SJSA1 (cell line): Measurements from ENCODE around the gene TNFAIP8L2. TPM values are rescaled to one million over a fixed set of nuclear protein-coding genes. Genes with fewer than 3 reads are reported as not detected.

Source experiments
- DNase-seq, 2 experiments: peaks; one replicate each; pipeline ENCODE4 v3.0.0-alpha.2; 2015 to 2020; ENCODE audit warnings: low spot score in 2 of 2, low read depth in 1 of 2
- H3K27ac ChIP-seq: fragments of 250-450 bp; sonication (Bioruptor Pico); 2 replicates; pipeline ENCODE4 v1.5.1; 2020; ENCODE audit warnings: mild to moderate bottlenecking, moderate library complexity
- H3K27me3 ChIP-seq: fragments of 250-450 bp; sonication (Bioruptor Pico); replicated peaks from 2 replicates; pipeline ENCODE4 v1.5.1; 2020; ENCODE audit warnings: mild to moderate bottlenecking, moderate library complexity
- H3K36me3 ChIP-seq: fragments of 250-450 bp; sonication (Bioruptor Pico); 2 replicates; pipeline ENCODE4 v1.5.1; 2020; ENCODE audit warnings: mild to moderate bottlenecking
- H3K4me1 ChIP-seq: fragments of 250-450 bp; sonication (Bioruptor Pico); replicated peaks from 2 replicates; pipeline ENCODE4 v1.6.1; 2021; ENCODE audit warnings: mild to moderate bottlenecking
- H3K4me3 ChIP-seq: fragments of 250-450 bp; sonication (Bioruptor Pico); 2 replicates; pipeline ENCODE4 v1.5.1; 2020; ENCODE audit warnings: mild to moderate bottlenecking
- H3K9me3 ChIP-seq: fragments of 250-450 bp; sonication (Bioruptor Pico); replicated peaks from 2 replicates; pipeline ENCODE4 v1.5.1; 2020; ENCODE audit warnings: mild to moderate bottlenecking
- total RNA-seq: library from RNA; depleted of rRNA; stranded (reverse); fragments of >200 nt; shearing (Covaris generic); gene quantifications from 2 replicates; pipeline ENCODE4 v1.2.3, GENCODE V29; 2014

TNFAIP8L2 gene
- total RNA-seq, 1 experiment from 2014 or later = not detected

- Histone ChIP-seq H3K9me3 (no peaks in the 10 kb centered on the region), H3K27ac (no peak overlapping the region), H3K27me3 (no peaks in the 10 kb centered on the region), H3K4me1 (no peaks in the 10 kb centered on the region), H3K36me3 (no peaks in the 10 kb centered on the region), H3K4me3 (no peak overlapping the region)
- DNase-seq = no peak
Measured at GRCh38 chr1:151135433-151136385, 20.7 kb upstream of the TNFAIP8L2 start.

GRCh38 chr1:151137789-151138188, 18.7 kb upstream of the TNFAIP8L2 start:
- no peaks in the 10 kb centered on the region for H3K36me3 ChIP-seq
- no peaks in the 10 kb centered on the region for H3K4me1 ChIP-seq
- no peak overlapping the region for H3K27ac ChIP-seq
- no peak overlapping the region for H3K4me3 ChIP-seq
- no peaks in the 10 kb centered on the region for H3K9me3 ChIP-seq
- DNase-seq = no peak
- no peaks in the 10 kb centered on the region for H3K27me3 ChIP-seq

GRCh38 chr1:151142411-151143056, 13.9 kb upstream of the TNFAIP8L2 start:
- Histone ChIP-seq H3K4me3 (no peak overlapping the region), H3K4me1 (peaks cover 12% of the 10 kb centered on the region)

GRCh38 chr1:151143057-151143435, 13.4 kb upstream of the TNFAIP8L2 start:
- Histone ChIP-seq H3K4me1 (peaks cover 16% of the 10 kb centered on the region), H3K27me3 (no peaks in the 10 kb centered on the region), H3K27ac (no peak overlapping the region), H3K4me3 (no peak overlapping the region), H3K36me3 (no peaks in the 10 kb centered on the region), H3K9me3 (no peaks in the 10 kb centered on the region)
- DNase-seq = no peak

More at GRCh38 chr1:151142411-151143056, 13.9 kb upstream of the TNFAIP8L2 start:
- H3K27me3 ChIP-seq = no peaks in the 10 kb centered on the region
- no peak overlapping the region for H3K27ac ChIP-seq
- no peaks in the 10 kb centered on the region for H3K36me3 ChIP-seq
- DNase-seq = no peak
- H3K9me3 ChIP-seq = no peaks in the 10 kb centered on the region

- H3K9me3 ChIP-seq = no peaks in the 10 kb centered on the region
- no peaks in the 10 kb centered on the region for H3K36me3 ChIP-seq
- H3K27me3 ChIP-seq = no peaks in the 10 kb centered on the region
- DNase-seq = no peak
- H3K4me3 ChIP-seq = no peak overlapping the region
- peaks cover 16% of the 10 kb centered on the region for H3K4me1 ChIP-seq
- no peak overlapping the region for H3K27ac ChIP-seq
Measured at GRCh38 chr1:151143986-151144385, 12.5 kb upstream of the TNFAIP8L2 start.

GRCh38 chr1:151144474-151145303, 11.8 kb upstream of the TNFAIP8L2 start:
- Histone ChIP-seq H3K27me3 (no peaks in the 10 kb centered on the region), H3K27ac (no peak overlapping the region), H3K4me3 (no peak overlapping the region), H3K9me3 (no peaks in the 10 kb centered on the region), H3K4me1 (peaks cover 16% of the 10 kb centered on the region), H3K36me3 (no peaks in the 10 kb centered on the region)
- no peak for DNase-seq

GRCh38 chr1:151145304-151146071, 11.0 kb upstream of the TNFAIP8L2 start:
- peaks cover 16% of the 10 kb centered on the region for H3K4me1 ChIP-seq
- DNase-seq = no peak

GRCh38 chr1:151146072-151146411, 10.4 kb upstream of the TNFAIP8L2 start:
- H3K27ac ChIP-seq = no peak overlapping the region
- no peaks in the 10 kb centered on the region for H3K9me3 ChIP-seq
- DNase-seq = no peak
- no peaks in the 10 kb centered on the region for H3K36me3 ChIP-seq
- H3K4me3 ChIP-seq = peak overlapping the region; percentile 45
- no peaks in the 10 kb centered on the region for H3K27me3 ChIP-seq
- H3K4me1 ChIP-seq = peaks cover 16% of the 10 kb centered on the region

More at GRCh38 chr1:151145304-151146071, 11.0 kb upstream of the TNFAIP8L2 start:
- H3K27ac ChIP-seq = no peak overlapping the region
- H3K27me3 ChIP-seq = no peaks in the 10 kb centered on the region
- no peaks in the 10 kb centered on the region for H3K9me3 ChIP-seq
- no peaks in the 10 kb centered on the region for H3K36me3 ChIP-seq
- peak overlapping the region; percentile 45; the same call in 1 of the 2 replicates for H3K4me3 ChIP-seq

GRCh38 chr1:151146412-151147131, 9.9 kb upstream of the TNFAIP8L2 start, which contains the start of gene SEMA6C:
SEMA6C (minus strand) TSS chr1:151146631; CDS start chr1:151142621, 4,010 bp downstream.
- Histone ChIP-seq H3K4me3 (peak within 1 kb of the TSS; percentile 45), H3K9me3 (no peaks in the 10 kb centered on the region), H3K4me1 (peaks cover 16% of the 10 kb centered on the region), H3K27ac (no peak within 1 kb of the TSS), H3K36me3 (no peaks in the 10 kb centered on the region), H3K27me3 (no peaks in the 10 kb centered on the region)
- peak; percentile 91 to 95 for DNase-seq

- DNase-seq = no peak
- no peak overlapping the region for H3K27ac ChIP-seq
- H3K36me3 ChIP-seq = no peaks in the 10 kb centered on the region
- H3K9me3 ChIP-seq = no peaks in the 10 kb centered on the region
- H3K4me1 ChIP-seq = peaks cover 16% of the 10 kb centered on the region
- peak overlapping the region; percentile 45 for H3K4me3 ChIP-seq
- H3K27me3 ChIP-seq = no peaks in the 10 kb centered on the region
Measured at GRCh38 chr1:151147132-151147503, 9.3 kb upstream of the TNFAIP8L2 start.

- H3K27me3 ChIP-seq = no peaks in the 10 kb centered on the region
- peaks cover 16% of the 10 kb centered on the region for H3K4me1 ChIP-seq
- H3K36me3 ChIP-seq = no peaks in the 10 kb centered on the region
- DNase-seq = peak in 1 of 2 experiments; percentile 7
- no peak overlapping the region for H3K27ac ChIP-seq
- H3K9me3 ChIP-seq = no peaks in the 10 kb centered on the region
- H3K4me3 ChIP-seq = no peak overlapping the region
Measured at GRCh38 chr1:151147665-151148064, 8.8 kb upstream of the TNFAIP8L2 start.

- Histone ChIP-seq H3K27ac (no peak overlapping the region), H3K4me1 (no peaks in the 10 kb centered on the region), H3K4me3 (no peak overlapping the region), H3K36me3 (peaks cover 41% of the 10 kb centered on the region), H3K27me3 (no peaks in the 10 kb centered on the region), H3K9me3 (no peaks in the 10 kb centered on the region)
- no peak for DNase-seq
Measured at GRCh38 chr1:151157067-151157531, 650 bp downstream of the TNFAIP8L2 start.
